ENCODE results near the gene NLRP10. TPM values are rescaled to one million over a fixed set of nuclear protein-coding genes. Genes with fewer than 3 reads are reported as not detected.

The NLRP10 gene
- total and polyA plus RNA-seq, 2 of the 13 experiments (the other 11 are each of a cell fraction or from before 2014, with no cell fraction given): not detected

DNA sequence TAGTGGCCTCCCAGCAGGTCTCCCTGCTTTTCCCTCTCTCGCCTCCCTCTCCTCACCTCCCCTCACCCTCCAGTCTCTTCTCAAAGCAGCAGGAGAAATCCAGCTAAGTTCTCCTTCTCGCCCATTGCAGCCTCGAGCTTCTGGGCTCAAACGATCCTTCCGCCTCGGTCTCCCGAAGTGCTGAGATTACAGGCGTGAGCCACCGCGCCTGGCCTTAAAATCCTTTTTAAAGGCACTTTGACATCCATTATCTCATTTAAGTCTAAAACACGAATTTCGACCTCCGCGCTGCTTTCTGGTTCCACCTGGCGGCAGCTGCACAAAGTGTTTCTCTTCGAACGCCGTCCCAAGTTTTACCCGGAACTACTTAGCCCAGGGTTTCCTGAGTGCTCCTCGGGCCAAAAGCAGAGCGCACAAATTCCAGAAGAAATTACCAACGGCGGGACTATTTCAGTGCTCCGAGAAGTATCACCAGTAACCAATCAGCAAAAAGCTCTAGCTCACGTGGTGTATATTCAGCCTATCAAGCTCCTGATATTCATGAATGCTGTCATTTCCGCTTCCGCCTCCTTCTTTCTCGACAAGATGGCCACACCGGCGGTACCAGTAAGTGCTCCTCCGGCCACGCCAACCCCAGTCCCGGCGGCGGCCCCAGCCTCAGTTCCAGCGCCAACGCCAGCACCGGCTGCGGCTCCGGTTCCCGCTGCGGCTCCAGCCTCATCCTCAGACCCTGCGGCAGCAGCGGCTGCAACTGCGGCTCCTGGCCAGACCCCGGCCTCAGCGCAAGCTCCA is 21.7 kb upstream of the NLRP10 start, which contains the start of gene EIF3F (continued):
- TF ChIP-seq ZFYVE20 (CRISPR knock-in tag; IDR thresholded peaks at IDR 0.05; ENCODE audit: borderline replicate concordance, low read depth) (no peak), CHD4 (IDR thresholded peaks at IDR 0.05; ENCODE audit: borderline replicate concordance, low read length) (no peak), HNRNPLL (IDR thresholded peaks at IDR 0.05; ENCODE audit: low read depth, low read length, poor library complexity, severe bottlenecking) (peak; percentile 38), ZNF614 (CRISPR knock-in tag; IDR thresholded peaks at IDR 0.05; ENCODE audit: borderline replicate concordance) (0 out of 2 replicates have a peak, but pooled peaks have one; percentile 60), HOXA9 (CRISPR knock-in tag; IDR thresholded peaks at IDR 0.05; ENCODE audit: borderline replicate concordance) (no peak), ZNF879 (CRISPR knock-in tag; IDR thresholded peaks at IDR 0.05) (0 out of 2 replicates have a peak, but pooled peaks have one; percentile 48), SAP130 (CRISPR knock-in tag; IDR thresholded peaks at IDR 0.05; ENCODE audit: low read depth) (peak; percentile 90), ADNP (CRISPR knock-in tag; IDR thresholded peaks at IDR 0.05) (no peak), ETS1 (CRISPR knock-in tag; IDR thresholded peaks at IDR 0.05) (no peak), RXRA (CRISPR knock-in tag; IDR thresholded peaks at IDR 0.05) (peak; percentile 27; the same call in 1 of the 2 replicates), FOXJ3 (CRISPR knock-in tag; IDR thresholded peaks at IDR 0.05; ENCODE audit: borderline replicate concordance) (peak; percentile 64; the same call in 1 of the 2 replicates)
- TF ChIP-seq, protein P1, sequence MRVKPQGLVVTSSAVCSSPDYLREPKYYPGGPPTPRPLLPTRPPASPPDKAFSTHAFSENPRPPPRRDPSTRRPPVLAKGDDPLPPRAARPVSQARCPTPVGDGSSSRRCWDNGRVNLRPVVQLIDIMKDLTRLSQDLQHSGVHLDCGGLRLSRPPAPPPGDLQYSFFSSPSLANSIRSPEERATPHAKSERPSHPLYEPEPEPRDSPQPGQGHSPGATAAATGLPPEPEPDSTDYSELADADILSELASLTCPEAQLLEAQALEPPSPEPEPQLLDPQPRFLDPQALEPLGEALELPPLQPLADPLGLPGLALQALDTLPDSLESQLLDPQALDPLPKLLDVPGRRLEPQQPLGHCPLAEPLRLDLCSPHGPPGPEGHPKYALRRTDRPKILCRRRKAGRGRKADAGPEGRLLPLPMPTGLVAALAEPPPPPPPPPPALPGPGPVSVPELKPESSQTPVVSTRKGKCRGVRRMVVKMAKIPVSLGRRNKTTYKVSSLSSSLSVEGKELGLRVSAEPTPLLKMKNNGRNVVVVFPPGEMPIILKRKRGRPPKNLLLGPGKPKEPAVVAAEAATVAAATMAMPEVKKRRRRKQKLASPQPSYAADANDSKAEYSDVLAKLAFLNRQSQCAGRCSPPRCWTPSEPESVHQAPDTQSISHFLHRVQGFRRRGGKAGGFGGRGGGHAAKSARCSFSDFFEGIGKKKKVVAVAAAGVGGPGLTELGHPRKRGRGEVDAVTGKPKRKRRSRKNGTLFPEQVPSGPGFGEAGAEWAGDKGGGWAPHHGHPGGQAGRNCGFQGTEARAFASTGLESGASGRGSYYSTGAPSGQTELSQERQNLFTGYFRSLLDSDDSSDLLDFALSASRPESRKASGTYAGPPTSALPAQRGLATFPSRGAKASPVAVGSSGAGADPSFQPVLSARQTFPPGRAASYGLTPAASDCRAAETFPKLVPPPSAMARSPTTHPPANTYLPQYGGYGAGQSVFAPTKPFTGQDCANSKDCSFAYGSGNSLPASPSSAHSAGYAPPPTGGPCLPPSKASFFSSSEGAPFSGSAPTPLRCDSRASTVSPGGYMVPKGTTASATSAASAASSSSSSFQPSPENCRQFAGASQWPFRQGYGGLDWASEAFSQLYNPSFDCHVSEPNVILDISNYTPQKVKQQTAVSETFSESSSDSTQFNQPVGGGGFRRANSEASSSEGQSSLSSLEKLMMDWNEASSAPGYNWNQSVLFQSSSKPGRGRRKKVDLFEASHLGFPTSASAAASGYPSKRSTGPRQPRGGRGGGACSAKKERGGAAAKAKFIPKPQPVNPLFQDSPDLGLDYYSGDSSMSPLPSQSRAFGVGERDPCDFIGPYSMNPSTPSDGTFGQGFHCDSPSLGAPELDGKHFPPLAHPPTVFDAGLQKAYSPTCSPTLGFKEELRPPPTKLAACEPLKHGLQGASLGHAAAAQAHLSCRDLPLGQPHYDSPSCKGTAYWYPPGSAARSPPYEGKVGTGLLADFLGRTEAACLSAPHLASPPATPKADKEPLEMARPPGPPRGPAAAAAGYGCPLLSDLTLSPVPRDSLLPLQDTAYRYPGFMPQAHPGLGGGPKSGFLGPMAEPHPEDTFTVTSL (CRISPR knock-in tag; IDR thresholded peaks at IDR 0.05; ENCODE audit: borderline replicate concordance): no peak
- TF ChIP-seq, protein P2, sequence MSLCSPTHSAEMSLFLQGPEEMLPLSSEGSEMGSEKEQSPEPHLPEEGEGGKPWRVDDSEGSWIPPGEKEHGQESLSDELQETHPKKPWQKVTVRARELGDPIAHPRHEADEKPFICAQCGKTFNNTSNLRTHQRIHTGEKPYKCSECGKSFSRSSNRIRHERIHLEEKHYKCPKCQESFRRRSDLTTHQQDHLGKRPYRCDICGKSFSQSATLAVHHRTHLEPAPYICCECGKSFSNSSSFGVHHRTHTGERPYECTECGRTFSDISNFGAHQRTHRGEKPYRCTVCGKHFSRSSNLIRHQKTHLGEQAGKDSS (CRISPR knock-in tag; IDR thresholded peaks at IDR 0.05; ENCODE audit: borderline replicate concordance, low read depth): peak; percentile 60; the same call in 1 of the 2 replicates
